GM12801 (cell line): ENCODE data around the gene AIF1.

ENCODE experiments used
- TF ChIP-seq, protein P1 (sequence below): IDR thresholded peaks from one replicate; pipeline ENCODE4 v1.5.1; 2011; ENCODE audit warnings: control low read depth; ENCODE audit not compliant: insufficient read length; ENCODE audit errors: extremely low read depth

AIF1 gene

DNA sequence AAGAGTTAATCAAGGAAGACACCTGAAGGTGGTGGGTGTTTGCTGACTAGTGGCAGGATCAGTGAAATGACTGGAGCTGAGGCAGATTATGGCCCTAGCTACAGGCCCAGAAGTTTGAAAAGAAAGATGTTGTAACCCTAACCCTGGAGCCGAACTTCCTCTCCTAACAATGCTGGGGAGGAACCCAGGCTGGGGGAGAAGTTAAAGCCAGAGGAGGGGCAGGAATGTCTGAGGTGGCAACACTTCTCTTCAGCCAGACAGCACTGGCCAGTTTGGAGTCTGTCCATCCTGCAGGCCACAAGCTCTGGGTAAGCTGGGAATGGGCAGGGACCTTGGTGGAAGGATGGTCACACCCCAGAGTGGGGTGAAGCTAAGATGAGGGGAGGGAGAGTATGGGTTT, 29.0 kb upstream of the AIF1 start, which contains the start of gene LST1:
Gene LST1, plus strand, starts transcription at position 270 of the 400 bp plus-strand sequence. CDS start 1,023 bp downstream, outside the sequence.
- TF ChIP-seq, protein P1, sequence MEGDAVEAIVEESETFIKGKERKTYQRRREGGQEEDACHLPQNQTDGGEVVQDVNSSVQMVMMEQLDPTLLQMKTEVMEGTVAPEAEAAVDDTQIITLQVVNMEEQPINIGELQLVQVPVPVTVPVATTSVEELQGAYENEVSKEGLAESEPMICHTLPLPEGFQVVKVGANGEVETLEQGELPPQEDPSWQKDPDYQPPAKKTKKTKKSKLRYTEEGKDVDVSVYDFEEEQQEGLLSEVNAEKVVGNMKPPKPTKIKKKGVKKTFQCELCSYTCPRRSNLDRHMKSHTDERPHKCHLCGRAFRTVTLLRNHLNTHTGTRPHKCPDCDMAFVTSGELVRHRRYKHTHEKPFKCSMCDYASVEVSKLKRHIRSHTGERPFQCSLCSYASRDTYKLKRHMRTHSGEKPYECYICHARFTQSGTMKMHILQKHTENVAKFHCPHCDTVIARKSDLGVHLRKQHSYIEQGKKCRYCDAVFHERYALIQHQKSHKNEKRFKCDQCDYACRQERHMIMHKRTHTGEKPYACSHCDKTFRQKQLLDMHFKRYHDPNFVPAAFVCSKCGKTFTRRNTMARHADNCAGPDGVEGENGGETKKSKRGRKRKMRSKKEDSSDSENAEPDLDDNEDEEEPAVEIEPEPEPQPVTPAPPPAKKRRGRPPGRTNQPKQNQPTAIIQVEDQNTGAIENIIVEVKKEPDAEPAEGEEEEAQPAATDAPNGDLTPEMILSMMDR = no peak

DNA sequence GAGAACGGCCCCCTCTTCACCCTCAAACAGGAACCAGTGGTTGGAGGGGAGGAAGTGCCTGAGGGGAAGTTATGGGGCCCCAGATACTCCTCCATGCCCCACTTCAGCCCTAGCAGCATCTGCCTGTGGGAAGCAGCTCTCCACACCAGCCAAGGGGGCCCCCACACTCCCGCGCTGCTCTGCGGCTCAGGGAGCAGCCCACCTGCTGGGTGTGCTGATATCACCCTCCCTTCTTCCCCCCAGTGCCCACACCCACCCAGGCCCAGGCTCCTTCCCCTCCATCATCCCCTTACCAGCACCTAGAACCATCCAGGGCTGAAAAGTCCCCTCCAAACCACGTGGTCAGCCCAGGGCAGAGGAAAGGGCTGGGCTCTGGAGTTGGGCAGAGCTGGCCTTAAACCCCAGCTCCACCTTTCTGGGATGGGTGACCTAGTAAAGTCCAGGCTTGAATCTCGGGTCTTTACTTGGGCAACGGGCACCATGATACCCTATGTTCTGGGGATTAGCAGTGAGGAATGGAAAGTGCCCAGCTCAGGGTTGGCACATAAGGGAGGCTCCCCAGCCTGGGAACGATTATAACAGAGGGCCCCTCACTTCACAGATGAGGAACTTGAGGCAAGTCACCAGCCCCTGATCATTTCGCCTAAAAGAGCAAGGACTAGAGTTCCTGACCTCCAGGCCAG, 28.3 kb upstream of the AIF1 start:
- TF ChIP-seq, protein P1 = no peak

DNA sequence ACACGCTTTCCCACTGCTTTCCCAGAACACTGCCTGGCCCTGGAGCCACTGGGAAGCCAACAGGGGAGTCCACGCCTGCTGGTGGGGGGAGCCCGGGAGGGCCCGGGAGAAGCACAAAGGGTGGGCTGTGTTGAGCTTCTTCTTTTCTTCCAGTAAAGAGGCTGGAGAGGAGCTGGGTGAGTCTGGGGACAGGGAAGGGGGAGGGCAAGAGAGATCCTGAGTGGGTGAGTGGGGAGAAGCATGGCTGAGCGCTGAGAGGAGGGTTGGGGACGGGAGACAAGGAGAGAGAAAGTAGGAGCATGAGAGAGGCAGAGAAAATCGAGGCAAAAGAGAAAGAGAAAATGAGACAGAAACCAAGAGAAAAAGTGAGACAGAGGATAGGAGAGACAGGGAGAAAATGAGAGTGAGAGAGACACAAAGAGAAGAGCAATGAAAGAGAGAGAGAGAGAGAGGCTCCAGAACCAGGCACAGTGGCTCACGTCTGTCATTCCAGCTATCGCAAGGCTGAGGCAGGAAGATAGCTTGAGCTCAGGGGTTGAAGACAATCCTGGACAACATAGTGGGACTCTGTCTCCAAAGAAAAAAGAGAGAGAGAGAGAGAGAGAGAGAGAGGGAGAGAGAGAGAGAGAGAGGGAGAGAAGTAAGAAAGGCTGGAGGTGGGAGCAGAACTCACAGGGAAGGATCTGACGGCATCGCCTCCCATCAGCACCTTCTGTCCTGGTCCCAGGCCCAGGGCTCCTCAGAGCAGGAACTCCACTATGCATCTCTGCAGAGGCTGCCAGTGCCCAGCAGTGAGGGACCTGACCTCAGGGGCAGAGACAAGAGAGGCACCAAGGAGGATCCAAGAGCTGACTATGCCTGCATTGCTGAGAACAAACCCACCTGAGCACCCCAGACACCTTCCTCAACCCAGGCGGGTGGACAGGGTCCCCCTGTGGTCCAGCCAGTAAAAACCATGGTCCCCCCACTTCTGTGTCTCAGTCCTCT, 26.9 kb upstream of the AIF1 start:
- TF ChIP-seq, protein P1 = no peak

- TF ChIP-seq, protein P1 = no peak
These were observed 26.0 kb upstream of the AIF1 start for GRCh38 chr6:31588871-31589650.

DNA sequence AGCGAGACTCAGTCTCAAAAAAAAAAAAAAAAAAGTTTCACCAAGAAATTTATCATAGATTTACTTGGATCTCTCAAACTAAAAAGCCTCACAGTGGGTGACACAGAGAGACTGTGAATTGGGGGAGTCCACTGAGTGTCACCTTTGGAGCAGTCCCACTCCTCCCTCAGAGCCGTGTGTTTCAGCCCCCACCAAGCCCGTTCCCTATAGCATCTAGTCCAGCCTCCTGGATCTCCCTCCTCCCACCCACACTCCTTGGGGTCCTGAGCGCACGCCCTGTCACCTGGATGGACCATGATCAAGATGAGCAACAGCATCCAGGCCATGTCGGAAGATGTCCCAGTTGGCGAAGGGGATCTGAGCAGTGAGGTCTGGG, 22.6 kb upstream of the AIF1 start:
- TF ChIP-seq, protein P1 = no peak

- TF ChIP-seq, protein P1 = no peak
These were observed 18.0 kb upstream of the AIF1 start for GRCh38 chr6:31597006-31597405.

DNA sequence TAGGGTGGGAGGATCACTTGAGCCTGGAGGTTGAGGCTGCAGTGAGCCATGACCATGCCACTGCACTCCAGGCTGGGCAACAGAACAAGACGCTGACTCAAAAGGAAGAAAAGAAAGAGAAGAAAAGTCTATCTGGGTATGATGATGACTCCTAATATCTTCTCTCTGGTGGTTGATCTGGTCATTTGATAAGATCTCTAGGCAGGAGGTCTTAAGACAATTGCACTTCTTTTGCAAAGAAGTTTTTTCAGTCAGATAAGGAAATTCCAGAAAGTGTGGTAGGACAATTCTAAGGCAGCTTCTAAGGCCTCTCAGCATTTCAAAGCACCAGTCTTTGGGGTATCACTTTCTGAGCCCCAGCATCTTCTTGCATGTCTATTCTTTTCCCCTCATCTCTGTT, 7.7 kb upstream of the AIF1 start:
- TF ChIP-seq, protein P1 = no peak
